Measurements from ENCODE around the gene NPTX1.

Gene NPTX1

DNA sequence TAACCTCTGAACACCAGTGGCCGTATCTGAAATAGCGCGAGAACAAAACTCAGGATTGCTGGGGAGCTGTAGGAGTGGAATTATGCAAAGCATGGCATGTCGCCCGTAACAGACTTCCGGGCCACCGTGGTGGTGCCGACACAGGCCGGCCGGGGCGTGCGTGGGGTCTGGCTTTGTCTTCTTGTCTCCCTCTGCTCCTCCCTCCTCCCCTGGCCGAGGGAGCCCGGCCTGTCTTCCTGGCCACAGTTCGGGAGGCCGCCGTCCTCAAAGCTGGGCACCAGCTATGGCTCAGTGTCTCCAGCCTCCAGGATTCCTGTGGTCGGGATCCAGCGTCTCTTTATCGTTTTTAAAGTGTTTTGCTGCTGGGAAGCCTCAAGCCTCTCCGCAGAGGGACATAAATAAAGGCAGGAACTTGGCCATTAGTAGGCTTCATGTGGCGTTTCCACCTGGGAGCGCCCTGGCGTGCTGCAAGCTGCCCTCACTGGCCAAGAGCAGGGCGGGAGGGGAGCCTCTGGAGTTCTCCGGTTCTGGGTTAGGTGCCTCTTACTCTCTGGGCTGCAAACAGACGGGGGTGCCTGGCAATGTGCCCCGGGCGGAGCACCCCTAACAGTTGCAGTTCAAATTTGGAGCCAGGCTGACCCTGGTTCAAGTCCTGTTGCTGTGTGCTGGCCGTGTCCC is 22.0 kb upstream of the NPTX1 start:
- DNase-seq (ENCODE audit: low read depth), result no peak
- TF ChIP-seq, protein P1, sequence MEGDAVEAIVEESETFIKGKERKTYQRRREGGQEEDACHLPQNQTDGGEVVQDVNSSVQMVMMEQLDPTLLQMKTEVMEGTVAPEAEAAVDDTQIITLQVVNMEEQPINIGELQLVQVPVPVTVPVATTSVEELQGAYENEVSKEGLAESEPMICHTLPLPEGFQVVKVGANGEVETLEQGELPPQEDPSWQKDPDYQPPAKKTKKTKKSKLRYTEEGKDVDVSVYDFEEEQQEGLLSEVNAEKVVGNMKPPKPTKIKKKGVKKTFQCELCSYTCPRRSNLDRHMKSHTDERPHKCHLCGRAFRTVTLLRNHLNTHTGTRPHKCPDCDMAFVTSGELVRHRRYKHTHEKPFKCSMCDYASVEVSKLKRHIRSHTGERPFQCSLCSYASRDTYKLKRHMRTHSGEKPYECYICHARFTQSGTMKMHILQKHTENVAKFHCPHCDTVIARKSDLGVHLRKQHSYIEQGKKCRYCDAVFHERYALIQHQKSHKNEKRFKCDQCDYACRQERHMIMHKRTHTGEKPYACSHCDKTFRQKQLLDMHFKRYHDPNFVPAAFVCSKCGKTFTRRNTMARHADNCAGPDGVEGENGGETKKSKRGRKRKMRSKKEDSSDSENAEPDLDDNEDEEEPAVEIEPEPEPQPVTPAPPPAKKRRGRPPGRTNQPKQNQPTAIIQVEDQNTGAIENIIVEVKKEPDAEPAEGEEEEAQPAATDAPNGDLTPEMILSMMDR (IDR thresholded peaks at IDR 0.05; ENCODE audit: insufficient read depth, low read depth, low read length, missing control alignments), result no peak
- H3K4me3 ChIP-seq (ENCODE audit: low read length), result no peak overlapping the region

DNA sequence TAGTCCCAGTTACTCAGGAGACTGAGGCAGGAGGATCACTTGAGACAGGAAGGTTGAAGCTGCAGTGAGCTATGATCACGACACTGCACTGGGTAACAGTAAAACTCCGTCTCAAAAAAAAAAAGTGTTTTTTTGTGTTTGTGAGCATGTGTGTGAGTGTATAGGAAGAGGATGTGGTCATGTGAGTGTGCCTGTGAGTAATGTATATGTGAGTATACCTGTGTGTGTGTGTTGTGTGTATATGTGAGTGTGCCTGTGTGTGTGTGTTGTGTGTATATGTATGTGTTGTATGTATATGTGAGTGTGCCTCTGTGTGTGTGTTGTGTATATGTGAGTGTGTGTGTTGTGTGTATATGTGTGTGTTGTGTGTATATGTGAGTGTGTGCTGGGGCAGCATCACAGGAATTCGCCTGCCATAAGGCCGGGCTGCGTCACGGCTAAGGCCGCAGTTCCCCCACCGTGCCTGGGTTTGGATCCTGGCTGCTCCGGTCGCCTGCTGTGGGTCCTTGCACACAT is 21.4 kb upstream of the NPTX1 start:
- no peak for DNase-seq (ENCODE audit: low read depth)
- H3K4me3 ChIP-seq (ENCODE audit: low read length), result no peak overlapping the region
- TF ChIP-seq, protein P1 (IDR thresholded peaks at IDR 0.05; ENCODE audit: insufficient read depth, low read depth, low read length, missing control alignments), result no peak

DNA sequence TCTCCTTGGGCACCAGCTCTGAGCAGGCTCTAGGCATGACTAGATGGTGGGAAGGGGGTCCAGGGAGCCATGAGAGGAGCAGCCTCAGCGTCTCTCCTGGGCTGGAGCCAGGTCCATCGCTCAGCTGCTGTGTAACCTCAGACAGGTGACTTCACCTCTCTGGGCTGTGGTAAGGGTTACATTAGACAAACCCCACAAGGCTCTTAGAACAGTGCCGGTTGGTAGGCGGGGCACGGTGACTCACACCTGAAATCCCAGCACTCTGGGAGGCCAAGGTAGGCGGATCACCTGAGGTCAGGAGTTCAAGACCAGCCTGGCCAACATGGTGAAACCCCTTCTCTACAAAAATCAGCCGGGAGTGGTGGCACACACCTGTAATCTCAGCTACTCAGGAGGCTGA is 18.1 kb upstream of the NPTX1 start:
- TF ChIP-seq, protein P1 (IDR thresholded peaks at IDR 0.05; ENCODE audit: insufficient read depth, low read depth, low read length, missing control alignments), result no peak
- H3K4me3 ChIP-seq (ENCODE audit: low read length), result no peak overlapping the region
- DNase-seq (ENCODE audit: low read depth), result peak; percentile 23

DNA sequence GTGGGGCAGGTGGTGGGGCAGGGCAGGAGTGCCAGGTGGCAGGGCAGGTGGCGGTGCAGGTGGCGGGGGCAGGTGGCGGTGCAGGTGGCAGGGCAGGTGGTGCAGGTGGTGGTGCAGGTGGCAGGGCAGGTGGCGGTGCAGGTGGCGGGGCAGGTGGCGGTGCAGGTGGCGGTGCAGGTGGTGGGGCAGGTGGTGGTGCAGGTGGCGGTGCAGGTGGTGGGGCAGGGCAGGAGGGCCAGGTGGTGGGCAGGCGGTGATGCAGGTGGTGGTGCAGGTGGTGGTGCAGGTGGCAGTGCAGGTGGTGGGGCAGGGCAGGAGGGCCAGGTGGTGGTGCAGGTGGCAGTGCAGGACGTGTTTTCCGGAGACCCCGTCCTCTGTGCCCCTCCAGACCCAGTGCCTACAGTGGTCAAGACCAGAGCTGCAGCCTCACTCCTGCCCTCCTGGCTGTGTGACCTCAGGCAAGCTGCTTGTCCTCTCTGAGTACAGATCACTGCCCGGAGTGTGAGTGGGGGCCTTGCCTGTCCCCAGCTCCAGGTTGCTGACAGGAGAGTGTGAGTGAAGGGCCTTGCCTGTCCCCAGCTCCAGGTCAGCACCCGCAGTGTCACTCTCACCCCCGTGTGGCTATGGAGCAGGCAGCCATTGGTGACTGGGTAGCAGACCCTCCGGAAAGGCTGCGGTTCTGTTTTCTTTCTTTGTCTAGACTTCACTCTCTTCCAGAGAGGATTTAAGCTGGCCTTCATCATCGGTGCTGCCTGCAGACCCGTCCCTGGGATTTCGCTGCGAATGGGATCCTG is 16.1 kb upstream of the NPTX1 start:
- TF ChIP-seq, protein P1 (IDR thresholded peaks at IDR 0.05; ENCODE audit: insufficient read depth, low read depth, low read length, missing control alignments), result no peak
- no peak overlapping the region for H3K4me3 ChIP-seq (ENCODE audit: low read length)
- no peak for DNase-seq (ENCODE audit: low read depth)

DNA sequence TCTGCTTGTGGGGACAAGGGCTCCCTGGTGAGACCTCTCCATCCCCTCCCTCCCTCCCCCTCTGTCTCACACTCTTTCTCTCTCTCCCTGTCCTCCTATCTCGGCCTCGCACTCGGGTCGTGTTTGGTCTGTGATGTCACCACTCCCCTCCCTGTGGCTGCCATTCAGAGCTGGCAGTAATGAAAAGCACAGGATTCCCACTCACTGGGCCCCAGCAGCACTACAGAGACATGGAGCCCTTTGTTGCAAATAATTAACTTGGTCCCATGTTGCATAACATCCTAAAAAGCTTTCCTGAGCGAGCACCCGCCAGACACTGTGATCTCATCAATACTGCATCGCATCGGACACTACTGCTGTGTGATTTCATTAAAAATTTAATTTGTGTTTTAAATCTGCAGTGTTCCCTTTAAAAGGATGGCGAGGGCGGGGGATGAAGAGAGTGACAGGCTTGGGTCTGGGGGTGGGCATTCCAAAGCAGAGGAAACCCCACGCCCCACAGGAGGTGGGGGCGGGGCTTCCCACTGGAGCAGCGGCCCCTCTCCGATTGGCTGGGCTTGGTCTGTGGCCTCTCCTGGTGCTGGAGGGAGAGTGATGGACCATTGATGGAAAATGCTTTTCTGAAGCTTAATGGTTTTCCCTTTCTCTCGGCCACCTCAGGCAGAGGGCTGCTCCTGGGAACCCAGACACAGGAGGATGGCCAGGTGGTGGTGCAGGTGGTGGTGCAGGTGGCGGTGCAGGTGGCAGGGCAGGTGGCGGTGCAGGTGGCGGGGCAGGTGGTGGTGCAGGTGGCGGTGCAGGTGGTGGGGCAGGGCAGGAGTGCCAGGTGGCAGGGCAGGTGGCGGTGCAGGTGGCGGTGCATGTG is 15.3 kb upstream of the NPTX1 start:
- TF ChIP-seq, protein P1 (IDR thresholded peaks at IDR 0.05; ENCODE audit: insufficient read depth, low read depth, low read length, missing control alignments), result no peak
- no peak for DNase-seq (ENCODE audit: low read depth)
- no peak overlapping the region for H3K4me3 ChIP-seq (ENCODE audit: low read length)

DNA sequence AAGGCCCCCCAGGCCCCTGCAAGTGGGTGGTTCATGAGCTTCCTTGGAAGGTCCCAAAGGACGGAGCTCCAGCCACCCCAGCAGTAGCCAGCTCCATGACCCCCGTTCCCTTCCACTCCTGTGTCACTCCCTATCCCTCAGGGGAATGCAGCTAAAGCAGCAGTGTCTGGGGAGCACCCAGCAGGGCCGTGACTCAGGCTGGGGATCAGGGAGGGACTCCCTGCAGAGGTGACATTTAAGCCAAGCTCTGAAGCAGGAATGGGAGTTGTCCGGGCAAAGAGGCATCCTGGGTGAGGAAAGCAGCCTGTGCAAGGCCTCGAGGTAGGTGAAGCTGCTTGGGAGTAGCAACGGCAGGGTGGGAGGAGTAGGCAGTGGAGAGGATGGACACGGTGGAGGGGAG is 11.1 kb upstream of the NPTX1 start:
- TF ChIP-seq, protein P1 (IDR thresholded peaks at IDR 0.05; ENCODE audit: insufficient read depth, low read depth, low read length, missing control alignments), result no peak
- DNase-seq (ENCODE audit: low read depth), result no peak
- H3K4me3 ChIP-seq (ENCODE audit: low read length), result no peak overlapping the region

All from epithelial cell of esophagus (primary cell).